Activated CD8-positive, alpha-beta memory T cell treated with anti-CD3 and anti-CD28 coated beads, Interleukin-2, amount 50 U/mL, for 4 hours (primary cell): Measurements from ENCODE around the gene SRGAP2B.
"Not testable (repeated sequence)": the region's sequence is repeated elsewhere in the genome, so short reads cannot be mapped to it uniquely, and the experiment has no call there.

Experiments used
- DNase-seq: peaks from one replicate; pipeline ENCODE4 v3.0.0-alpha.2; 2020

Gene SRGAP2B

DNA sequence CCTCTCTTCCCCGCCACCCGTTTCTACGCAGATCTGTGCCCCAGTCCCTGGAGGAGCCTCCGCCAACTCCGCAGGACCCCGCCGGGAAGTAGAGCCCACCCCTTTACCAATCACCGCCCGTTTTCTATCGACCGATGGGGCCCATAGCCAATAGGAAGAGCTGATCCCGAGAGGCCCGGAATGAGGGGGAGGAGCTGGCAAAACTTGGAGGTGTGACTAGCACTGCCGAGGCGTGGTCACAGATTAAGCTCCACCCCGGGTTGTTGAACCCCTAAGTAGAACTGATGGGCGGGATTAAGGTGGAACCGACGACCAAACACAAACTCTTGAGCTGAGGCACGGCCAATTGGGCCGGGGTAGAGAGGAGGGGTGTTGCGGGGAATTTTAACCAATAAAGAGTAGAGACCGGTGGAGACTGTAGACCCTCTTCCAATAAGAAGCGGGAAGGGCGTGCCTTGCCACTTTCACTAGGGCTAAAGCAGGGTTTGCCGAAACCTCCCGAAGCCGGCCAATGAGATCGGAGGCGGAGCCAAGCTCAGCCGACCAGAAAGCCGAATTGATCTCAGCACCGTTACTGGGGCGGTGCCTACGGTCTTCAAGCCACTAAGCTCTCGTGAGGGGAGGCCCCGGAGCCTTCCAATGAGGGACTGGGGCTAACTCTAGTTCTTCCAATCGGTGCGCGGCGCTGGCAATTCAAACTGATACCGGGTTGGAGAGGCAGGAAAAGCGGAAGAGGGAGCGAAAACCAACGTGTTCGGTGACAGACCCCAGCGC is at the start of gene SRGAP2B, which contains the start of gene FAM72D:
SRGAP2B (minus strand) TSS at position 45 of the 774 bp plus-strand sequence. CDS start 2,427 bp downstream, outside the sequence.
FAM72D (plus strand) TSS at position 691 of the 774 bp plus-strand sequence. CDS start 874 bp downstream, outside the sequence.
- not testable (repeated sequence) for DNase-seq

DNA sequence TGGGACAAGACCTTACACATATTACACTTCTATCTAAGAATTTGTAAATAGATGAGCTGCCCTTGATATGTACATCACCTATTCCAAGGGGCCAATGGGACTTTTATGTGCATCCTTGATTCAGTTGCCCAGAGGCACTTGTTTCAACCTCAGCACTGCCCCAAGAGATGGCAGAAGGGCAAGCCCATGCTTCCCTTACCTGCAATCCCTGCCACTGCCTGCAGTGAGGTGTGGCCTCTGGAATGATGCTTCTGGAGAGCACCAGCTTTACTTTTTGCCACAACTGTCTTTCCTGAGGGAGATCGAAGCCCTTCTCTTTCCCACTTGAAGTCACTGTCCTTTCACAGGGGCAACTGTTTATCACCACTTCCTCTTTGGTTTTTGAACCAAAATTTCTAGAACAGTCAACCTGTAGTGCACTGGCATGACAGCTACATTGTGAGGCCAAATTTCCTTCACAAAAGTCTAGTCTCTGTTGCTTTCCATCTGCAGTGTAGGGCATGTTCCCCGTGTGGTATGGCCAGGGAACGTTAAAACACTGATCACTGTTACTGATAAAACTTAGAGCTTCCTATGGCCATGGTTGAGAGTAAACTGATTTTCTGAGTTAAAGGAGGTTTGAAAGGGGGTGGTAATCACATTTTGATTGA is 49.3 kb upstream of the SRGAP2B start:
- not testable (repeated sequence) for DNase-seq

DNA sequence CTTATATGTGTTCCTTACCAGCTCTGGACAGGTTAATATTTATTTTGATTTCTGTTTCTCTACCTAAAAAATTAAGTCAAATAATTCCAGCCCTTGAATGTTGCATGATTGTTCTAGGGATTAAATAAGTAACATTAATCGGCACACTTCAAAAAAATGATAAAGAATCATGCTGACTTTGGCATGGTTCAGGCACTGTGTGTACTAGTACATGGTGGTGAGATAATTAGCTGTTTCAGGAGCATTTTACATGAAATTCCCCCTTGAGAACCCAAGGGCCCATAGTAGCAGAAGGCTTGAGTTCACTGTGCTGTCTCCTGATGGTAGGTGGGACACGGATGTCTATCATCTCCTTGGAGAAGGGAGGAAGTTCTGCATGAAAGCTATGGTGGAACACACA is 45.4 kb upstream of the SRGAP2B start:
- not testable (repeated sequence) for DNase-seq

DNA sequence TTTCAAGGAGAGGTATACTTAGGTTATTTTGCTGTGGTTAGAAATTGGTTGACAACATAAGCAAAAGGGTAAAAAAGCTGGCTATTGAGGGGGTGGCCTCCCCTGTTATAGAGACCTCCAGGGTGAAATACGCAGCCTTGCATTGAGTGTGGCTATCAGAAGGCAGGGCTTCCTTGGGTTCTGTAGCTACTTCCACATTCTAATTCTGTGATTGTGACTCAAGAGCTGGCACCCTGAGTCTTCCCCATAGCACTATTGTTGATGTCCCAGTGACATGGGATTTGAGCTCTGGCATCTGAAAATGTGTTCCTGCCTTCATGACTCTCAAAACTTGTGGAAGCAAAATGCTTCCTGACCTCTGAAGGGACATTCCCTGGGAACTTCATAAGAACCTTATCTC is 39.3 kb upstream of the SRGAP2B start:
- not testable (repeated sequence) for DNase-seq

DNA sequence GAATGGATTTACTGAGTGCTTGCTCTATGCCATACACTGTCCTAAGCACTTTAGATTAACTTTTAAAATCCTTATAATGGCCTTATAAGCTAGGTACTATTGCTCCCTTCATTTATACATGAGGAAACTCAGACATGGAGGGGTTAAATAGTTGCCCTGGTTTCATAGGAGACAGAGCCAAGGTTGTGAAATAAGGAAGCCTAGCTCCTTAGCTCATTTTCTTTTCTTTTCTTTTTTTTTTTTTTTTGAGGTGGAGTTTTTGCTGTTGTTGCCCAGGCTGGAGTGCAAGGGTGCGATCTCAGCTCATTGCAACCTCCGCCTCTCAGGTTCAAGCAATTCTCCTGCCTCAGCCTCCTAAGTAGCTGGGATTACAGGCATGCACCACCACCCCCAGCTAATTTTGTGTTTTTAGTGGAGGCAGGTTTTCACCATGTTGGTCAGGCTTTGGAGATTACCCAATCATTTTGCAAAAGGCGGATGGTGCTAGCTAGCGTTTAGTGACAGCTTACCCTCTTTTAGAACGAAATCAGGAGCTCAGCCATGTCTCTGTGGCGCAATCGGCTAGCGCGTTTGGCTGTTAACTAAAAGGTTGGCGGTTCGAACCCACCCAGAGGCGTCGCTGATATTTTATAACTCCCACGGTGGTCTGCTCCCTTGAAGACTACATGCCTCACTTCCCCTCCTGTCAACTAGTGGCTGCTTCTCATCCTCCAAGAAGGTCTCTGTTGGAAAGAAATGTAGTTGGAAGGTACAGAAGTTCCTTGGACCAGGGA is 33.8 kb upstream of the SRGAP2B start:
- not testable (repeated sequence) for DNase-seq

DNA sequence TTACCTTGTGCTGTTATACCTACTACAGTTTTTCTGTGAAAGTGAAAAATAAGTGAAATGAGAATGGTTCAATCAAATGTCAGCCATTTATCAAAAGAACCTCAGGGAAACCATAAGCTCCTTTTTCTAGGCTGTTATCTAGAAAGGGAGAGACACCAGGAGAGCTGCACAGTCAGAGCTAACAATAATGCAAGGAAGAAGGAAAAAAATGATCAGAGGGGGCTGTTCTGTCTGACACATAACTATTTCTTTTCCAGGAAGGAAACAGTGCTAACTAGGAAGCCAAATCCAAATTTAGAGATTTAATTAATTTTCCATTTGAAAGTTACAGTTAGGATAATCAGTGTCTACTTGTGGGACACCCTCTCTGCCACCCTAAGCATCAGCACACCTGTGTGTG is 32.0 kb upstream of the SRGAP2B start:
- DNase-seq = not testable (repeated sequence)

DNA sequence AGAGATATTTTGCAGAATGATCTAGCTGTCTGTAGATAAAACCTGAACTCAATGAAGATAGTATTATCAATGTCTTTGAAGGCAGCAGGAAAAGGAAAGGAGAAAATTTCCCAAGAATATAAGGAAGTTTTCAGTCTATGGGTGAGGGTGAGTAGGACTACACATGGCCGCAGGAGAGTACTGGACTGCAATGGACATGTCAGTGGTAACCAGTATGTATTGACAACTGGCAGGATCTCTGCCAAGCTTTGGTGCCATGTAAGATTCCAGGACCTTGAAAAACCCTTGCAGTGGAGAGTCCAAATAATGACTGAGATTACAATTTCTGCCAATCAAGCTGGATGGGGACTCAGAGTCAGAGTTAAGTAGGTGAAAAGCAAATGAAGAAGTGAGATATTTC is 30.0 kb upstream of the SRGAP2B start:
- not testable (repeated sequence) for DNase-seq

DNA sequence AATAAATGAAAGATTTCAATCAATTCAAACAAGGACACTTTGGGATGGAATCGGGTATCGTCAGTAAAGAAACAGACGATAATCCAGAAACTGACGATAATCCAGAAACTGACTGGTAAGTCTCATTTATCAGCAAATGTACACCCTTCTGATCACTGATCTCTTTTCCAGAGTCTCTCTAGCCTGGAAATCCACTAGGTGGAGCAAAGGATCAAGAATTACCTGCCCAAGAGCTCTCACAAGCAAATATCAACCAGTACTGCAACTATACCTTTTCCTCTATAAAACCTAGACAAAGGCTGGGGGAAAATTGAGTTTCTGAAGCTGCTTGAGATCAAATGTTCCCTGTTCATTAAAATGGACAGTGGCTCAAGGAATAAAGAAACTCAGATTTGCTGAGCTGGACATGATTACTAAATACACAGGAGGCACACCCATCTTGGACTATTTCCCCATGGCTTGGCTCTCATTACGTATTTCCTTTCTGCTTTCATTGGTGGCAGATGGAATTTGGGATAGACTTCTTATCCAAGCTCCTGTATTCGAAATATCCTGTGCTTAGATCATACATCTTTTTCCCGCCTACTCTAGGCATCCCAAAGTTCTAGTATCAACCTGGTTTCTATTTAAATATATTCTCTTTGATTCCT is 29.0 kb upstream of the SRGAP2B start:
- not testable (repeated sequence) for DNase-seq

DNA sequence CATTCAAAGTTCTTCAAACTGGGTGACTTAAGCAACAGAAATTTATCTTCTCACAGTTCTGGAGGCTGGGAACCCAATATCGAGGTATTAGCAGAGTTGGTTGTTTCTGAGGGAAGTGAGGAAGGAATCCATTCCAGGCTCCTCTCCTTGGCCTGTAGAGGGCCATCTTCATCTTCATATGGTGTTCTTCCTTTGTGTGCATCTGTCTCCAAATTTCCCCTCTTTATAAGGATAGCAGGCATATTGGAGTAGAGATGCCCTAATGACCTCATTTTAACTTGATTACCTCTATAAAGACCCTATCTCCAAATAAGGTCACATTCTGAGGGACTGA is 27.9 kb upstream of the SRGAP2B start:
- DNase-seq = not testable (repeated sequence)

DNA sequence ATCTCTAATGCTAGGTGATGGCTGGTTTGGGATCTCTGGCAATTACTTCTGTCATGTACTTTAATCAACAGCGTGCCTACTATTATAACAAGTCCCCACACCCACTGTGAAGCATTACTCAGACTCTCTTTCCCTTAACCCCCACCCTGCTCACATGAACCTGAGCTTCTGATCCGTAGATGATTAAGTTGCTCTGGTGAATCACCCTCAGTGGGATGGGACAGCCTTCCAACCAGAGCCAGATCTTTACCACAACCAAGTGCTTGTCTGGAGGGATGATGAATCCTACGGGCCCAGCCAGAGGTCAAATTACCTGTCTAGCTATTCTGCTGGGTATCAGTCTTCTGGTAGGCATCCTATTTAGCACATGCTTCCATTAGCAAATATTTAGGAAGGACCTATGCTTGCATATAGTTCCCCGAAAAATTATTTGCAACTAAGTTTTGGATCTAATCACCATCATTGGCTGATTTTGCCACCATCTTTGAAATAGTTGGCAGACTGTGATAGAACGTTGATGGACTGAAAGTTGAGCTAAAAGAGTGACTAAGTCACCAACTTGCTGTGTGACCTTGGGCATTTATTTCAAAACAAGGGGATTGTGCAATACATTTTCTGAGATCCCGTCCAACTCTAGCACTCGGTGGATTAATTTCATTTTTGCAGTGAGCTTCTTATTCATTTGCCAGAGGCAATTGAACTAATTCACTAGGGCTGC is 27.4 kb upstream of the SRGAP2B start:
- DNase-seq = not testable (repeated sequence)

DNA sequence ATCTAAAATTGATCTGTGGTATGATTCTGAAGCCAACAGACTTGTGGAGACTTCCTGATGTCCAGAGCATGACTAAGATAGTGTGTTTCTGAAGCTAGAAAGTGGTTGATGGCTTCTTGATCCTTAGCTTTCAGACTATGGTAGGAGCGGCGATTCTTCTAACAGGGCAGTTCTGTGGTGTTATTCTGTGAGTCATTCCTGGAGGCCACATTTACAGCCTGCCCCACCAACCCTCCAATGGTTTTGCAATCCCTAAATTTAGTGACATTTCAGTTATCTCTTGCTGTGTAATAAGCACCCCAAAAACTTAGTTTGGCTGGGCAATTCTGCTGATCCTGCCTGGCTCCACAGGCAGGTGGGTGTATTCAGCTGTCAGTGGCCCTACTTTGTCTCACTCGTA is 24.7 kb upstream of the SRGAP2B start:
- not testable (repeated sequence) for DNase-seq

DNA sequence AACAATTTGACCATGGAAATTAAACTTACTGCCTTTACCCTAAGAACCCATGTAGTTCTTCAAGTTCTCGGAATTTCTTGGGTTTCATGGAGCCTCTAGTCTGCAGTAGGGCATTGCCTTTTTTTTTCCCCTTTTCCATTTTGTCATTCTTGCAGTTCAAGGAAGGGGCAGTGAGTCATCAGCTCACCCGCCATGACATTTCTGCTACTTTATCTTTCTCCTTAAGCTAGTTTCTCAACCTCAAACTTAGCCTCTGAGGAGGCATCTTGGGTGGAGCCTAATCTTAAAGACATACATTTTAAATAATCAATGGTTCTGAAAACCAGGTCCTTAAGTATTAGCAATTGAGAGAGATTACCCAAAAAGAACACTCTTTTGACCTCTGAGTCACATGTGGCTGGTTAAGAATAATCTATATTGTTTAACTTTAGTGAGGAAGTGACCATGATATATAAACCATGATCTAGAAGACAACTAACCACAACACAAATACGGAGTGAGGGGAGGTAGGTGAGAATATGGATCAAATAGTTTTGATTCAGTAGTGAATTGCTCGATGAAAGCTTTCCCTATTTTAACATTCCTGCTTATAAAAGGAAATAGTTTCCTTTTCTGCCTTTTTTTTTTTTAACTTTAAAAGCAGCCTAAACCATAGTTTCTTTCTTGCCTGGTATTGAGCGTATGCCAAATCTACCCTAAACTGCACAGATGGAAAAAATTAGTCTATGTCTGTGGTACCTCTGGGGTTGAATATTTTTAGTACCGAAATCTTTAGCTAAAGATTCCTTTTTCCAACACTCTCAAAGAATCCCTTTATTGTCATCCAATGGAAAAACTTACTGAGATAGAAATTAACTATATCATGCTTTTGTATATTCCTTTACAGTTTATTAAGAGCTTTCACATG is 20.7 kb upstream of the SRGAP2B start:
- DNase-seq = not testable (repeated sequence)

DNA sequence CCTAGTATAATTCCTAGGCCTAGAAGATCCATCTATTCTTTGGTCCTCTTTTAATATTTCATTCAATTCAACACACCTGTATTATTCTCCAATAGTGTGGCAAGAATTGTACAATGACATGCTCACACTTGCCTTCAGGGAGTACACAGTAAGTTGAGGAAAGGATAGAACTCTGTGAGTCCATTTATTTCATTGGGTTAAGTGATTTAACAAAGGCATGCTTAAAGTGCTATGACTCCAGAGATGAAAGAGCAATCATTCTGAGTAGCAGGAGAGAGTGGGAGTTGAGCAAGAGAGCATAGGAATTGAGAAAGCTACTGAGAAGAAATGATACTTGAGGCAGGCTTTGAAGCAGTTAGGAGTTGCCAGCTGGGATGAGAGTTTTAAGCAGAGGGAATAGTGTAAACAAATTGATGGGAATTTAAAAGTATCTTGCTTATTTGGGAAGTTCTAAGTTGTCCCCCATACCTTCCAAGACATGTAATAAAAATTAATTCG is 19.5 kb upstream of the SRGAP2B start:
- DNase-seq = not testable (repeated sequence)

DNA sequence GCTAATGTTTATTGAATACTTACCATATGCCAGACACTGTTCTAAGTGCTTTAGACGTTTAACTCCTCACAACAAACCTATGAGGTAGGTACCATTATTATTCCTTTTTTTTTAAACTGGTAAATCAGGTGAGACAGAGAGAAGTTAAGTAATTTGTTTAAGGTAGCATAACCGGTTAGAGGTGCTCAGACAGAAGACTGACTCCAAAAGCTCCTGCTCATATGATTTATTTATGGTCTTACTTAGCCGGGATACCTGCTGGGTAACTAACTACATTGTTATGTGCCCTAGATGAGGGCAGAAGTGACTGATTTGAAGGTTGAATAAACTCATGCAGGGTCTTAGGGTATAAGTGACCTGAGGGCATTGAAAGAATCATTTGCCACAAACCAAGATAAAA is 17.6 kb upstream of the SRGAP2B start:
- DNase-seq = not testable (repeated sequence)

DNA sequence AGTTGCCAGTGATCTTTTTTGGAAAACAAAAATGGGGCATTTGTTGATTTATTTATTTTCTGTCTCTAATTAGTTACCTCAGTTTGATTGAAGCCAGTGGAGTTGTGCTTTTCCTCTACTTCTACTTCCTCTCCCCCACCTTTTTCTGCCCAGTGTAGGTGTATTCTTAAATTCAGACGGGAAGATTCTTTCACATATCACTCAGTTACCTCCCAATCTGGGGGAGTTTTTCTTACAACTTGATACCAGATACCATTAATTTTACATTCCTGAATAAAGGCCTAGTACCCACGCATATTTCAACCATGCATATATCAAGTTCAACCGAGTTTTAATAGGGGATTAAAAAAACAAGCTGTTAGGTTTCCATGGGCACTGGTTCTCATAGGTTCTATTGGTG is 16.5 kb upstream of the SRGAP2B start:
- DNase-seq = not testable (repeated sequence)

DNA sequence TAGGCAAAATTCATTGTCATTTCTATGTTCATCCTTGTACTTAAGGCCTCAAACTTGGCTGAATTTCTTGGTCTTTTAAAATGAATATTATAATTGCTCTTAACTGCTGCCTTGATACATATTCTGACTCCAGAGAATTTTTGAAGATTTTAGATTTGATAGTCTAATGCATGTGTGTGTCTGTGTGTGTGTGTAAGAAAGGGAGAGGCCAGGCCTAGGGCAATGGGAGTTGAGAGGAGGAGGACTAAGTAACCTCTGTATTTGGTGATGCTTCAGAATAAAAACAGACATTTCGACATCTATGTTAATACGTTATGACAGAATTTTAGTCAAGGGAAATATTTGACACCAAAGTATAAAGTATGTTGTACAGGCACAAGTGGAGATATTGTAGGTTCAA is 8.2 kb upstream of the SRGAP2B start:
- DNase-seq = not testable (repeated sequence)

DNA sequence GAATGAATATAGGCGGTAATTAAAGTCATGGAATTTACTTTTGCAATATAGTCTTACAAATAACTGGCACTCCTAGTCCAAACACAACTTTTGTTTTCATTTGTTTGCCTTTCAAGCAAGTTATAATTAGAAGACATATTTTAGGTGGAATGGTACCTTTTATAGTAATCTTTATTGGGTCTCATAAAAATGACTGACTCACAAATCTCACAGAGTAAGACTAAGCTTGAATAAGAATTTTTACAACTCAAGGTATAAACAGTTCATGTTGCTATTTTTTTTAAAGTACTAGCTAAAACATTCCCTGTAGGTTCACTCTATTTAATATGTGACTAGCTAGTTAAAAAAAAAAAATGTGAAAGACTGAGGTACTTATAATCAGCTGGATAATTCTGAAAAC is 6.6 kb upstream of the SRGAP2B start:
- not testable (repeated sequence) for DNase-seq

DNA sequence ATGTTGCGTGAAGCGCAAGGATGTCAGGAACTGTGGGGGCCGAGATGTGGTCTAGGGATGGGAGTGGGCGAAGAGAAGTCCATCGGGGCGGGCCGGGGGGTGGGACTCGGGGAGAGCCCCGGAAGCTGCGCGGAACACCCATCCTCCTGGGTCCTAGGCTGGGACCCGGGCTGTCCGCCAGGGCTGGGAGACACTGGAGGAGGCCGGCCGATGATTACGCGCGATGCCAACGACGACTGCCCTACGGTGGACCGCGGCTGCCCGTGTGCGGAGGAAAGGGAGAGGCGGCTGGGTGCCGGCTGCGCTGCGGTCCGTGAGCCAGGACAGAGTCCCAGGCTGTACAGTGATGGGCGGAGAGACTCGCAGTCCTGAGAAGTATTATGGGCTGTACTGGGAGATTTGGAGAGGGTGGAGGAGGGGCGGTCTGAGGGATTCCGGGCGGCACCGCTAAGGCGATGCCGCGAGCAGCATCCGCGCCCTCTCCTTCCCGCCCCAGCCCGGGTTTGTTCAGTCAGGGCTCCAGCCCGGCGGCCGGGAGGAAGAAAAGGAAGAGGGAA is 395 bp downstream of the SRGAP2B start:
- not testable (repeated sequence) for DNase-seq

DNA sequence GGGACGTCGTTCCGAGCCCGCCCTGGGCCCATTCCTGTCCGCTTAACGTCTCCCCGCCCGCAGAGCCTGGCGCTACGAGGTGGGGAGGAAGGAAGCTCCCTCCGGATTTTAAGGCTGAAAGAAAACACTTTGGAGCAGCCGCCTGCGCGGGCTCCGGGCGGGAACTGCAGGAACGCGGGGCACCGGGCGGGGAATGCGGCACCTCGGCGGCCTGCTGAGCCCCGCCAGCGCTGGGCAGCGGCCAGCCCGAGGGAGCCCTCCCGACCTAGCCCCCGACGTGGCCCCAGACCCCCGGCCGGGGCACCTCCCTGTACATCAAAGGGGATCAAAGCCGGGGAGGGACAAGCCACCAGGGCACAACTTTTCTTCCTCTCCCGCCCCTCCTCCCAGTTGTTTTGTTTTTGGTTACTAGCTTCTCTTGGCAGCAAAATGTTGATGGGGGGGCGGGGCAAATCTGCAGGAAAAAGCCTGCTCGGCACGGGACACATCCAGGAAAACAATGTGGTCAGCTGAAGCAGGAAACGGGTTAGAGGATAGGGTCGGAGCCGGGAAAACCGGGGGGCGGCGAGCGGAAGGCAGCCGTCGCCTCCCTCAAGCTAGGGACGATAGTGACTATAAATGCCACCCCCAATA is 1.5 kb downstream of the SRGAP2B start:
- DNase-seq = not testable (repeated sequence)
